T follicular helper cell (primary cell): ENCODE data around the gene TMEM63B.
"Not testable (repeated sequence)": the region's sequence is repeated elsewhere in the genome, so short reads cannot be mapped to it uniquely, and the experiment has no call there.

Source experiments
- DNase-seq: peaks from one replicate; pipeline ENCODE4 v3.0.0-alpha.2; 2020; ENCODE audit warnings: low read depth
- total RNA-seq, 2 experiments: gene quantifications; one replicate each; lab custom pipeline; 2026; lab: John Stamatoyannopoulos, UW

TMEM63B gene
- total RNA-seq, result 21.7 to 39.0 reads per million in 2 experiments

DNA sequence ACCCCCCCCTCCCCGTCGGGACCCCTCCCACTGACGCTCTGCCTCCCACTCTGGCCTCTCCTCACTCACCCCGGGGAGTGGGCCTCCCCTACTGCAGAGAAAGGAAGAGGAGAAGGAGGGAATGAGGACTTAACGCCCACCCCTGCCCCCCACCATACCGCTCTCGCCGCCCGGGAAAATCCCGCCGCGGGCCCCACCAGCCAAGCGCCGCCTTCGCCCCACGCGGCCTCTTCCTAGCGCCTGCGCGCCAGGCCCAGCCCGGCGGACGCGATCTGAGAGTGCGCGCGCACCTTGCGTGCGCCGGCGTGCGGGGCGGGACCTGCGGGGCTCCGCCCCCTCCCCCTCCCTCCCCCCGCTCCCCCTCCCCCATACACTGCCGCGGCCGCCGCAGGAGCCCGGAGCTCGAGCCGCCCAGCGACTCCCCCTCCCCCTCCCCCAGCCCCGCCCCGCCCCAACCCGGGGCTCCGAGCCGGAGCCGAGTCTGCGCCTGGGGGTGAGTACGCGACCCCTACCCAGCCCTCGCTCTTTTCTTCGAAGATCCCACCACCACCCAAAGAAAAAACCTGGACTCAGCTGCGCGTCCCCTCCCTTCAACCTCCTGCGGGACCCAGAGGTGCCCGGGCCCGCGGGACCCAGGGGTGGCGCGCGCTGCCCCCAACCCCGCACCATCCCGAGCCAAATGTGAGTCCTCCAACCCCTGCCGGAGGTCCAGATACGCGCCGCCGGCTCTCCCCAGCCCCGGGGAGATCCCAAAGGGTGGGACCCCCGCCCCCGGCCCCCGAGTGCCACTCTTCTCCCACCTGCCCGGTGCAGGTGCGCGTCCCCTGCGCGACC is at the start of gene TMEM63B, which contains the start of gene MRPL14:
Gene TMEM63B, plus strand, starts transcription at position 369 of the 834 bp plus-strand sequence. CDS start 7,031 bp downstream, outside the sequence.
Gene MRPL14, minus strand, starts transcription at position 267 of the 834 bp plus-strand sequence. CDS start 10,841 bp downstream, outside the sequence.
- DNase-seq, result peak; percentile 87

- DNase-seq, result no peak
Observed at GRCh38 chr6:44078219-44078826, 49.0 kb upstream of the TMEM63B start.

- peak; percentile 55 for DNase-seq
Observed at GRCh38 chr6:44078827-44079671, 48.3 kb upstream of the TMEM63B start.

DNA sequence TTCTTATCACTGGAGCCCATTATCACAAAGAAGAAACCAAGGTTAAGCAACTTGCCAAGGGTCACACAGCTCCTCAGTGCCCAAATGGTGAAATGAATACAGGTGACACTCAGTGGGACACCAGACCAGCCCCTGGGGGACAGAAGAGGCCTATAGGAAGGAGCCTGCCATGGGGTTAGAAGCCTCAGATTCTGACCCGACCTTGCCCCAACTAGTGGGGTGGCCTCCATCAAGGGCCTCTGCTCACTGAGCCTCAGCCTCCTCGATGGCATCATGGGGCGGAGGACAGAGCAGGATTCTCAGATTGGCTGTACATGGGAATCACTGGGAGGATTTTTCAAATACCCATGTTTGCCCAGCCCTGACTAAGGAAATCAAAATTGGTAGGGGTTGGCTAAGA is 47.7 kb upstream of the TMEM63B start:
- no peak for DNase-seq

DNA sequence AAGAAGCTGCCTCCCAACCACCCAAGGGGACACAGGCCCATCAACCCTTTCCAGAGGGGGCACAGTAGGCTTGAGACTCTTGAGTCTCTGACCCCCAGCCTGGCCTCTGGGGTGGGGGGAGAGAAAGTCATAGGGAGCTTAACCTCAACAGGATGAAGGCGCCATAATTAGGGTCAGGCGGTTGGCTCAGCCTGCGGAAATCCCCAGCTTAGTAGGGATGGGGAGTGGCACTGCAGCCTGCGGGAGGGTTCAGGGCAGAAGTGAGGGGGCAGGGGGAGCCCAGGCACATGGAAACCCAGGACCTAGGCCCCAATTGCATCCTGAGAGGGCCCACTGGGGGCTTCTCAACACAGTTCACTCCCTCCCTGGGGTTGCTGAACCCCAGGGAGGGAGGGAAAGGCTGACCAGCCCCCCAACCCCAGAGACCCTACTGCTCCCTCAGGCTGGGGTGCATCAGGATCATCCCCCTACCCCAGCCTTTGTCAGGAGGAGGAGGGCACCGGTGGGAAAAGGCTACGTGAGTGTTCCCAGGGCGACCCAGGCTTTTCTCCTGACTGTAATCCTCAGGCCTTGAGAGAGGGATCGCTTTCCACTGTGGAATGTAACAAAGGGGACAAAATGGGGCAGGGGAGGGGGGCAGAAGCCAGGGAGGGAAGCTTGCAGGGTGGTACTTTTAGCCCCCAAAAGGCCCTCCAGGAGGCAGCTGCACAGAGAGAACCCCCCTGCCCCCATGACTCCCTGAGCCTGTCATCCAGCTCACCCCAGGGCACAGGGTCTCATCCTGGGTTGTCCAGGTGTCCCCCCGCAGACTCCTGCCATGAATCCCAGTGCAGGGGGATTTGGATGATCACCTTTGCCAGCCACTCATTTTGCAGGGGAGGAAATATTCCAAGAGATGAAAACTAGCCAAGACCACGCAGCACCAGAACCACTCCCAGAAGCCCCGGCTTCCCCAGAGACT is 46.5 kb upstream of the TMEM63B start:
- DNase-seq, result no peak

GRCh38 chr6:44081753-44082152 is 45.6 kb upstream of the TMEM63B start:
- no peak for DNase-seq

GRCh38 chr6:44082872-44083321 is 44.5 kb upstream of the TMEM63B start:
- no peak for DNase-seq

DNA sequence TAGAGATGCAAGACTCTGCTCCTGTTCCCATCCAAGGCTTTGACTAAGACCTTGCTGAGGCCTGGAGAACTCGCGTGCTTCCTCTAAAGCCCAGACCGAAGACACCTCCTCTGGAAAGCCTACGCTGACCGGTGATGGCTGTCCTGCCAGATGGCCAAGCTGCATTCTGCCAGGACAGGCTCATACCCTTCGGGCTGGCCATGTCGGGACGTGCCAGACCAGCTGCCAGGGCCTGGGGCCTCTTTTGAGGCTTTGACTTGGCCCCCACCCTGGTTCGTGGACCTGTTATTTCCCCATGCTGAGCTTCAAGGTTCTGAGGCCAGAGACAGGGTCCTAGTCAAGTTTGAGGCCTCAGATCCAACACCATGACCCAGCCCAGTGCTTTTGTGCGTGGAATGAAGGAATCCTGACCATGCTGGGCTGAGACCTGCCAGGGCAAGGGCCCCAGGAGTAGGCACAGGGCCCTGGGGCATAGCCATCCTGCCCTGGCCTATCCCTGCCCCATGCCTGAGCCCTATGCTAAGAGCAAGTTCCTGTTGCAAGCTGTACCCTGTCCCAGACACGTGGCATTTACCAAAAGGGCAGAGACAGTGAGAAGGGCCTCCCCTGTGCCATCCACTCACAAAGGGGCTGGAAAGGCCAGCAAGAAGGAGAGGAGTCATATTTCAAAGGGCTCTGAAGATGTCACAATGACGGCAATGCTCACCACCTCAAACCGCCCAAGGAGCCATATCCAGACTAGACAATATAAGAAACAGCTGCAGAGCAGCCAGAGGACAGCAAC is 42.9 kb upstream of the TMEM63B start:
- DNase-seq, result no peak

DNA sequence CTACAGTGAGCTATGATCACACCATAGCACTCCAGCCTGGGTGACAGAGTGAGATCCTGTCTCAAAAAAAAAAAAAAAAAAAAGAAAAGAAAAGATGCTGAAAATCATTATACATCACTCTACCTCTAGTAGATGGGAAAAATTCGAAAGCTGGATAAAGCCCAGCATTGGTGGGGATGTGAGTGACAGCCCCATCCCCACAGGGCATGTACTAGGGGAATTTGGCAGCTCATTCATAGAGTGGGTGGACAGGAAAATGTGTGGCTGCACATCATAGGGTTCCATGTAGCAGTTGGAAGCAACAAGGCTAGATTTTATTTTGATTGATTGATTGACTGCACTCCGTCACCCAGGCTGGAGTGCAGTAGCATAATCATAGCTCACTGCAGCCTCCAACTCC is 42.1 kb upstream of the TMEM63B start:
- DNase-seq, result no peak

- no peak for DNase-seq
Observed at GRCh38 chr6:44086931-44087574, 40.3 kb upstream of the TMEM63B start.

DNA sequence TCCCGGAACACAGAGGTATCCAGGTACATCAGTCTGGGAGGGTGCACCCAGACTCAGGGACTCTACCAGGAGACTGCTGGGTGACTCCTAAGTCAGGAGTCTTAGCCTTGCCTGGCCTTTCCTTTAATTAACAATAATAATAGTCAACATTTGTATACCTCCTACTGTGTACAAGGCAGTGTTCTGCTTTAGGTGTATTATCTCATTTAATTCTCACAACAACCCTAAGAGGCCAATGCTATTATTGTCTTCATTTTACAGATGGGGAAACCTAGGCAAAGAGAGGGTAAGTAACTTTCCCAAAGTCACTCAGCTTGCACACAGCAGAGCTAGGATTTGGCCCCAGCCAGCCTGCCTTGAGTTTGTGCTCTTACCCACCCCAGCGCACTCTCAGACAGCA is 39.7 kb upstream of the TMEM63B start:
- no peak for DNase-seq

DNA sequence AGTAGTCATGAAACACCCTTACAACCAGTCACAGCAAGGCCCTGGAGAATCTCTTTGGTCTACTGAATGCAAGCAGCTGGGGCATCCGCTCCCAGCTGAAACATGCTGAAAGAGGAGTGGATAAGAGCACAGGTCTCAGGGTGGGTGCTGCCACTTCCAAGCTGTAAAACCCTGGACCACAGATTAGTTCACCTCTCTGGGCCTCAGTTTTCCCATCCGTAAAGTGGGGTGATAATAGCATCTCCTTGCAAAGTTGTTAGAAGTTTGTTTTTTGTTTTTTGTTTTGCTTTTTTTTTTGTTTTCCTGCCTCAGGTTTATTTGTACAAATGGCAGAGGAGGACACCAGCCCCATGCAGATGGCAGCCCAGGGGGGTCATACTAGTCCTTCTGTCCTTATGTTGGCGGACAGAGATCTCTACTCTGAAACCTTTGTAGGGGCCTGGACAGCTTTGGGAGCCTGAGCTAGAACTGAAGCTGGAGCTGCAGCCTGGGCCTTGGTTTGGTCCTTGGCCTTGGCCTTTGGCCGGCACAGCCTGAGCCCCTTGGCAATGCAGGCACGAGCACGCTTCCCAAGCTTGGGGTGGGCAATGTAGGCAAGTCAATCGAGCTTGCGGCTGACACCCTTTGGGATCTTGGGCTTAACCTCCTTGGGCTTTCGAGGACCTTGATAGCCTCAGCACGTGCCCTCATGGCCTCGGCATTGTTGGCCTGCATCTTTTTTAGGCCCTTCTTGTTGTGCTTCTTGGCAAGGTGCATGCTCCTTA is 38.3 kb upstream of the TMEM63B start:
- DNase-seq, result no peak

DNA sequence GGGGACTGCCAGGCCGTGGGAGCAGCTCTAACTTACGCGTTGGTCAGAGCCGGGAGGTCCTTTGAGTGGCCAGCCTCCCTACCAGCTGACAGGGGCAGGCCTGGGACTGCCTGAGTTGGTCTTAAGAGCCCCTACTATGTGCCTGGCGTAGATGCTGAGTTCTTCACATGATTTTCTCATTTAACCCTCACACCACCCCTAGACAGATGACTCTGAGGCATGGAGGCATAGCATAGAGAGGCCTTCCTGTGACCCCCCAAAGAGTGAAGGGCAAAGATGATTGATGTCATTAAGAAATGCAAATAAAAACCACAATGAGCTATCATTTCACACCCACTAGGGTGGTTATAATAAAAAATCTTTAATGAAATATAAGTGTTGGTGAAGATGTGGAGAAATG is 36.9 kb upstream of the TMEM63B start:
- no peak for DNase-seq

GRCh38 chr6:44091356-44091755 is 36.0 kb upstream of the TMEM63B start:
- DNase-seq, result not testable (repeated sequence)

GRCh38 chr6:44091981-44092884 is 35.1 kb upstream of the TMEM63B start:
- DNase-seq, result no peak

GRCh38 chr6:44093066-44093465 is 34.3 kb upstream of the TMEM63B start:
- no peak for DNase-seq

GRCh38 chr6:44093750-44094402 is 33.5 kb upstream of the TMEM63B start:
- DNase-seq, result no peak
